PFSK-1 (cell line): ENCODE data around the gene AMHR2.

ENCODE experiments used
- FOXP2 ChIP-seq: optimal IDR thresholded peaks from 2 replicates; pipeline ENCODE3; 2011; ENCODE audit warnings: borderline replicate concordance, control low read depth, inconsistent platforms; ENCODE audit not compliant: insufficient read depth; ENCODE audit errors: extremely low read length, extremely low read depth
- POLR2AphosphoS5 ChIP-seq: IDR thresholded peaks from 2 replicates; pipeline ENCODE4 v1.6.1; 2012; ENCODE audit warnings: low read depth, mild to moderate bottlenecking, control low read depth, low read length, moderate library complexity
- SIN3A ChIP-seq: IDR thresholded peaks from 2 replicates; pipeline ENCODE4 v1.6.1; 2012; ENCODE audit warnings: mild to moderate bottlenecking, low read length, moderate library complexity, borderline replicate concordance; ENCODE audit not compliant: insufficient read depth
- TAF1 ChIP-seq: IDR thresholded peaks from 2 replicates; pipeline ENCODE4 v1.6.1; 2012; ENCODE audit warnings: low read length, control low read depth, borderline replicate concordance; ENCODE audit not compliant: insufficient read depth
- TF ChIP-seq, protein P1 (sequence below), 2 experiments: IDR thresholded peaks; 2 replicates each; pipeline versions ENCODE4 v1.6.1 to v1.8.0; 2011 to 2012; ENCODE audit warnings: low read depth in 2 of 2, low read length in 2 of 2, control low read depth in 1 of 2, inconsistent platforms in 1 of 2, mild to moderate bottlenecking in 1 of 2, moderate library complexity in 1 of 2; ENCODE audit not compliant: insufficient read depth in 1 of 2

The AMHR2 gene

GRCh38 chr12:53380104-53380793, 43.4 kb upstream of the AMHR2 start, which contains the start of gene SP1:
Gene SP1, plus strand, starts transcription at chr12:53380176. Its CDS starts 116 bp downstream, at chr12:53380292.
- no peak for TF ChIP-seq FOXP2
- TF ChIP-seq TAF1: no peak
- TF ChIP-seq, protein P1, sequence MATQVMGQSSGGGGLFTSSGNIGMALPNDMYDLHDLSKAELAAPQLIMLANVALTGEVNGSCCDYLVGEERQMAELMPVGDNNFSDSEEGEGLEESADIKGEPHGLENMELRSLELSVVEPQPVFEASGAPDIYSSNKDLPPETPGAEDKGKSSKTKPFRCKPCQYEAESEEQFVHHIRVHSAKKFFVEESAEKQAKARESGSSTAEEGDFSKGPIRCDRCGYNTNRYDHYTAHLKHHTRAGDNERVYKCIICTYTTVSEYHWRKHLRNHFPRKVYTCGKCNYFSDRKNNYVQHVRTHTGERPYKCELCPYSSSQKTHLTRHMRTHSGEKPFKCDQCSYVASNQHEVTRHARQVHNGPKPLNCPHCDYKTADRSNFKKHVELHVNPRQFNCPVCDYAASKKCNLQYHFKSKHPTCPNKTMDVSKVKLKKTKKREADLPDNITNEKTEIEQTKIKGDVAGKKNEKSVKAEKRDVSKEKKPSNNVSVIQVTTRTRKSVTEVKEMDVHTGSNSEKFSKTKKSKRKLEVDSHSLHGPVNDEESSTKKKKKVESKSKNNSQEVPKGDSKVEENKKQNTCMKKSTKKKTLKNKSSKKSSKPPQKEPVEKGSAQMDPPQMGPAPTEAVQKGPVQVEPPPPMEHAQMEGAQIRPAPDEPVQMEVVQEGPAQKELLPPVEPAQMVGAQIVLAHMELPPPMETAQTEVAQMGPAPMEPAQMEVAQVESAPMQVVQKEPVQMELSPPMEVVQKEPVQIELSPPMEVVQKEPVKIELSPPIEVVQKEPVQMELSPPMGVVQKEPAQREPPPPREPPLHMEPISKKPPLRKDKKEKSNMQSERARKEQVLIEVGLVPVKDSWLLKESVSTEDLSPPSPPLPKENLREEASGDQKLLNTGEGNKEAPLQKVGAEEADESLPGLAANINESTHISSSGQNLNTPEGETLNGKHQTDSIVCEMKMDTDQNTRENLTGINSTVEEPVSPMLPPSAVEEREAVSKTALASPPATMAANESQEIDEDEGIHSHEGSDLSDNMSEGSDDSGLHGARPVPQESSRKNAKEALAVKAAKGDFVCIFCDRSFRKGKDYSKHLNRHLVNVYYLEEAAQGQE (IDR thresholded peaks at IDR 0.05; ENCODE audit: insufficient read depth in 1 of 2, low read depth in 2 of 2, low read length in 2 of 2): no peak
- TF ChIP-seq POLR2AphosphoS5: no peak
- no peak for TF ChIP-seq SIN3A

DNA sequence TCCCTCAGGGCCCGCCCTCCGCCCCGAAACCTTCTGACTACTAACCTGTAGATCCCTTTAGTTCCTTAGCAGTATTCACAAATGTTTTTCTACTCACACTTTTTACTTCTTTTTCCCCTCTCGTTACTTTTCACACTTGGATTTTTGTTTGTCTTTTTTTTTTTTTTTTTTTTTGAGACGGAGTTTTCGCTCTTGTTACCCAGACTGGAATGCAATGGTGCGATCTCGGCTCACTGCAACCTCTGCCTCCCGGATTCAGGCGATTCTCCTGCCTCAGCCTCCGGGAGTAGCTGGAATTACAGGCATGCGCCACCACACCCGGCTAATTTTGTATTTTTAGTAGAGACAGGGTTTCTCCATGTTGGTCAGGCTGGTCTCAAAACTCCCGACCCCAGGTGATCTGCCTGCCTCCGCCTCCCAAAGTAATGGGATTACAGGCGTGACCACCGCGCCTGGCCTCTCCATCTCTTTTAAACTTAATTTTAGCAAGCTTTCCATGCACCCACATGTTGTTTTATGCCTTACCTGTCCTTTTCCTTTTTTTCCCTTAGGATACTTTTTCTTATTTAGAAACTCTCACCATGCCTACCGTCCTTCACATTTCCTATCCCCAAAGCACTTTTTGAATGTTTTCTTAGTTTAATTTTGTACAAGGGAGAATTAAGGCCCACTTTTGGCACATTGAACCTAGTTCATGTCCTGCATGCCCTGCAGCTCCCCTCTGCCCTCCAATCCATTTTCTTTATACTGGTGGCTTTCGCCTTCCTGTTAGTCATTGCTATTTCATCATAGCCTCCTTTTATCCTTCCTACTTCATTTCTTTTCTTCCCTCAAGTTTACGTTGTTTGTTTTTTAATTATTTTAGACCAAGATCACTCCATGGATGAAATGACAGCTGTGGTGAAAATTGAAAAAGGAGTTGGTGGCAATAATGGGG, 42.6 kb upstream of the AMHR2 start:
- TF ChIP-seq FOXP2 (no peak), POLR2AphosphoS5 (no peak), TAF1 (no peak), SIN3A (no peak)
- TF ChIP-seq, protein P1 (IDR thresholded peaks at IDR 0.05; ENCODE audit: insufficient read depth in 1 of 2, low read depth in 2 of 2, low read length in 2 of 2): no peak

- no peak for TF ChIP-seq SIN3A
- TF ChIP-seq, protein P1 (IDR thresholded peaks at IDR 0.05; ENCODE audit: insufficient read depth in 1 of 2, low read depth in 2 of 2, low read length in 2 of 2): no peak
- TF ChIP-seq FOXP2: no peak
- TF ChIP-seq POLR2AphosphoS5: no peak
- TF ChIP-seq TAF1: no peak
These were observed 41.7 kb upstream of the AMHR2 start for GRCh38 chr12:53381731-53382630.

DNA sequence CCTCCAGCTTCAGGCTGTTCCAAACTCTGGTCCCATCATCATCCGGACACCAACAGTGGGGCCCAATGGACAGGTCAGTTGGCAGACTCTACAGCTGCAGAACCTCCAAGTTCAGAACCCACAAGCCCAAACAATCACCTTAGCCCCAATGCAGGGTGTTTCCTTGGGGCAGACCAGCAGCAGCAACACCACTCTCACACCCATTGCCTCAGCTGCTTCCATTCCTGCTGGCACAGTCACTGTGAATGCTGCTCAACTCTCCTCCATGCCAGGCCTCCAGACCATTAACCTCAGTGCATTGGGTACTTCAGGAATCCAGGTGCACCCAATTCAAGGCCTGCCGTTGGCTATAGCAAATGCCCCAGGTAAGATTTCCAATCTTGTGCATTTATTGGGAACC, 40.4 kb upstream of the AMHR2 start:
- TF ChIP-seq, protein P1 (IDR thresholded peaks at IDR 0.05; ENCODE audit: insufficient read depth in 1 of 2, low read depth in 2 of 2, low read length in 2 of 2): no peak
- TF ChIP-seq TAF1: no peak
- TF ChIP-seq FOXP2: no peak
- TF ChIP-seq POLR2AphosphoS5: no peak
- no peak for TF ChIP-seq SIN3A
